Mesenchymal stem cell (in vitro differentiated cells and primary cell): Measurements from ENCODE around the gene CLMN.

Source experiments
- DNase-seq: peaks from one replicate; pipeline ENCODE4 v3.0.0-alpha.2; 2013
- H2AFZ ChIP-seq: one replicate; pipeline ENCODE4 v1.6.1; 2013; ENCODE audit warnings: low read depth, mild to moderate bottlenecking, control low read depth, inconsistent platforms, low read length, moderate library complexity
- H2AK5ac ChIP-seq: 2 replicates; pipeline ENCODE4 v1.6.1; 2013; ENCODE audit warnings: low read length, moderate library complexity, mild to moderate bottlenecking, inconsistent platforms; ENCODE audit not compliant: severe bottlenecking
- H2BK120ac ChIP-seq: one replicate; pipeline ENCODE4 v1.6.1; 2013; ENCODE audit warnings: low read depth, mild to moderate bottlenecking, inconsistent platforms, low read length, moderate library complexity
- H2BK12ac ChIP-seq, 2 experiments: one replicate each; pipeline ENCODE4 v1.6.1; 2013; ENCODE audit warnings: inconsistent platforms in 2 of 2, low read length in 2 of 2, mild to moderate bottlenecking in 2 of 2, moderate library complexity in 2 of 2, control low read depth in 1 of 2
- H2BK15ac ChIP-seq: one replicate; pipeline ENCODE4 v1.6.1; 2013; ENCODE audit warnings: mild to moderate bottlenecking, low read depth, inconsistent platforms; ENCODE audit not compliant: poor library complexity, severe bottlenecking
- H2BK5ac ChIP-seq: 2 replicates; pipeline ENCODE4 v1.6.1; 2013; ENCODE audit warnings: low read depth, mild to moderate bottlenecking, low read length, control low read depth, inconsistent platforms; ENCODE audit not compliant: poor library complexity, severe bottlenecking
- H3K14ac ChIP-seq, 2 experiments: one replicate each; pipeline ENCODE4 v1.6.1; 2013; ENCODE audit warnings: inconsistent platforms in 2 of 2, low read length in 2 of 2, control low read depth in 1 of 2, mild to moderate bottlenecking in 1 of 2, moderate library complexity in 1 of 2
- H3K18ac ChIP-seq, 2 experiments: one replicate each; pipeline ENCODE4 v1.6.1; 2013; ENCODE audit warnings: inconsistent platforms in 2 of 2, low read length in 2 of 2, control low read depth in 1 of 2, low read depth in 1 of 2, mild to moderate bottlenecking in 1 of 2
- H3K23ac ChIP-seq, 2 experiments: one replicate each; pipeline ENCODE4 v1.6.1; 2013; ENCODE audit warnings: inconsistent platforms in 2 of 2, low read length in 2 of 2, mild to moderate bottlenecking in 2 of 2, moderate library complexity in 2 of 2, control low read depth in 1 of 2
- H3K27ac ChIP-seq: 2 replicates; pipeline ENCODE4 v1.5.1; 2013; ENCODE audit warnings: mild to moderate bottlenecking, moderate library complexity, low read length, control low read depth, inconsistent platforms; ENCODE audit not compliant: poor library complexity, severe bottlenecking
- H3K27me3 ChIP-seq, 2 experiments: 2 replicates each; pipeline versions ENCODE4 v1.6.1 to v1.7.0; 2013; ENCODE audit warnings: low read length in 2 of 2, mild to moderate bottlenecking in 2 of 2, moderate library complexity in 2 of 2, control low read depth in 1 of 2, inconsistent platforms in 1 of 2; ENCODE audit not compliant: control insufficient read depth in 1 of 2, insufficient read depth in 1 of 2
- H3K36me3 ChIP-seq, 2 experiments: 2 replicates each; pipeline versions ENCODE4 v1.6.1 to v1.7.0; 2013; ENCODE audit warnings: low read length in 2 of 2, control low read depth in 1 of 2, inconsistent platforms in 1 of 2, low read depth in 1 of 2, mild to moderate bottlenecking in 1 of 2; ENCODE audit not compliant: insufficient read depth in 2 of 2, control insufficient read depth in 1 of 2
- H3K4ac ChIP-seq, 2 experiments: one replicate each; pipeline ENCODE4 v1.6.1; 2013; ENCODE audit warnings: inconsistent platforms in 2 of 2, low read length in 2 of 2, mild to moderate bottlenecking in 2 of 2, moderate library complexity in 2 of 2, control low read depth in 1 of 2, low read depth in 1 of 2
- H3K4me1 ChIP-seq: 2 replicates; pipeline ENCODE4 v1.6.1; 2013; ENCODE audit warnings: low read depth, low read length, control low read depth; ENCODE audit not compliant: control insufficient read depth, insufficient read depth
- H3K4me2 ChIP-seq: 2 replicates; pipeline ENCODE4 v1.6.1; 2013; ENCODE audit warnings: low read length, mild to moderate bottlenecking, inconsistent platforms; ENCODE audit not compliant: poor library complexity, severe bottlenecking
- H3K4me3 ChIP-seq, 2 experiments: 2 replicates each; pipeline versions ENCODE4 v1.5.1 to v1.7.0; 2013; ENCODE audit warnings: low read length in 2 of 2, mild to moderate bottlenecking in 2 of 2, control low read depth in 1 of 2, low read depth in 1 of 2; ENCODE audit not compliant: insufficient read depth in 1 of 2
- H3K79me1 ChIP-seq: replicated peaks from 2 replicates; pipeline ENCODE4 v1.6.1; 2013; ENCODE audit warnings: mild to moderate bottlenecking, control low read depth, low read length, inconsistent platforms; ENCODE audit not compliant: poor library complexity, severe bottlenecking
- H3K9ac ChIP-seq: 2 replicates; pipeline ENCODE4 v1.7.0; 2013; ENCODE audit warnings: mild to moderate bottlenecking, low read length, moderate library complexity
- H3K9me3 ChIP-seq: 2 replicates; pipeline ENCODE4 v1.7.0; 2013; ENCODE audit warnings: mild to moderate bottlenecking, low read length; ENCODE audit not compliant: control insufficient read depth
- H4K8ac ChIP-seq: one replicate; pipeline ENCODE4 v1.6.1; 2013; ENCODE audit warnings: inconsistent platforms, mild to moderate bottlenecking, low read length, moderate library complexity
- H4K91ac ChIP-seq: one replicate; pipeline ENCODE4 v1.6.1; 2013; ENCODE audit warnings: mild to moderate bottlenecking, low read length, inconsistent platforms
- WGBS: methylation state at CpG from one replicate; pipeline ENCODE4 v1.1.7; 2013; ENCODE audit warnings: mixed read lengths; 5-methylcytosine and 5-hydroxymethylcytosine counted together

The CLMN gene

GRCh38 chr14:95165517-95165916 is 154.2 kb downstream of the CLMN start:
- Histone ChIP-seq H2AFZ (no peak overlapping the region), H3K18ac (no peak overlapping the region), H3K27me3 (no peaks in the 10 kb centered on the region), H2BK12ac (no peak overlapping the region), H3K4me1 (no peaks in the 10 kb centered on the region), H3K14ac (no peak overlapping the region), H3K4ac (no peak overlapping the region), H3K27ac (no peak overlapping the region), H2AK5ac (no peak overlapping the region), H4K91ac (no peak overlapping the region), H3K23ac (no peak overlapping the region), H3K79me1 (peaks cover 5% of the 10 kb centered on the region), H4K8ac (no peak overlapping the region), H3K9ac (no peak overlapping the region), H2BK5ac (no peak overlapping the region), H2BK15ac (no peak overlapping the region), H3K4me3 (no peak overlapping the region), H3K4me2 (no peak overlapping the region), H2BK120ac (no peak overlapping the region), H3K36me3 (no peaks in the 10 kb centered on the region), H3K9me3 (peaks cover 13% of the 10 kb centered on the region)
- WGBS, result 86% methylated on average over 2 of the region's 3 CpGs
- DNase-seq, result no peak

GRCh38 chr14:95164506-95164905 is 155.2 kb downstream of the CLMN start:
- H3K14ac ChIP-seq, result no peak overlapping the region
- H2AFZ ChIP-seq, result no peak overlapping the region
- H2BK15ac ChIP-seq, result no peak overlapping the region
- no peak overlapping the region for H4K8ac ChIP-seq
- no peak overlapping the region for H3K4me3 ChIP-seq
- H2BK5ac ChIP-seq, result no peak overlapping the region
- no peak overlapping the region for H3K27ac ChIP-seq
- H2BK120ac ChIP-seq, result no peak overlapping the region
- H3K36me3 ChIP-seq, result no peaks in the 10 kb centered on the region
- no peak overlapping the region for H3K18ac ChIP-seq
- H3K9me3 ChIP-seq, result peaks cover 13% of the 10 kb centered on the region
- H4K91ac ChIP-seq, result no peak overlapping the region
- 88% methylated on average over 1 of the region's 1 CpG for WGBS
- H2BK12ac ChIP-seq, result no peak overlapping the region
- H3K4ac ChIP-seq, result no peak overlapping the region
- no peak overlapping the region for H3K4me2 ChIP-seq
- peaks cover 5% of the 10 kb centered on the region for H3K79me1 ChIP-seq
- no peak overlapping the region for H3K9ac ChIP-seq
- no peaks in the 10 kb centered on the region for H3K27me3 ChIP-seq
- no peak overlapping the region for H3K23ac ChIP-seq
- H3K4me1 ChIP-seq, result no peaks in the 10 kb centered on the region
- H2AK5ac ChIP-seq, result no peak overlapping the region
- no peak for DNase-seq

DNA sequence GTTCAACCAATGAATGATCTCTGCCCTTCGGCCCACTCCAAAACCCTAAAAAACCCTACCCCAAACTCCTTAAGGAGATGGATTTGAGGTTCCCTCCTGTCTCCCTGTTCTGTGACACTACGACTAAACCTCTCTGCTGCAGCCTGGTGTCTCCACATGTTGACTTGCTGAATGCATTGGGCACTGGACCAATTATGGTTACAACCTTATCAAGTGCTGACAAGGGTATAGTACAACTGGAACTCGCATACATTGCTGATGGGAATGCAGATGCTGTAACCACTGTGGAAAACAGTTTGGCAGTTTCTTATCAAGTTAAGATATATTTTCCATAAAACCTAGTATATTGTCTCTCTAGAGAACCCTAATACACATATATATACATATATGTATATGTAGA is 156.0 kb downstream of the CLMN start:
- Histone ChIP-seq H3K4me2 (no peak overlapping the region), H2BK15ac (no peak overlapping the region), H3K9ac (no peak overlapping the region), H3K23ac (no peak overlapping the region), H2BK120ac (no peak overlapping the region), H2BK5ac (no peak overlapping the region), H3K36me3 (no peaks in the 10 kb centered on the region), H3K4me1 (peaks cover 2% of the 10 kb centered on the region), H3K14ac (no peak overlapping the region), H3K27me3 (no peaks in the 10 kb centered on the region), H3K18ac (no peak overlapping the region), H3K4ac (no peak overlapping the region), H4K91ac (no peak overlapping the region), H3K9me3 (peaks cover 13% of the 10 kb centered on the region), H2AK5ac (no peak overlapping the region), H3K27ac (no peak overlapping the region), H2BK12ac (no peak overlapping the region), H2AFZ (no peak overlapping the region), H3K79me1 (peaks cover 9% of the 10 kb centered on the region), H4K8ac (no peak overlapping the region), H3K4me3 (no peak overlapping the region)
- WGBS, result 88% methylated on average over 2 of the region's 3 CpGs
- no peak for DNase-seq

- Histone ChIP-seq H3K27me3 (no peaks in the 10 kb centered on the region), H4K91ac (no peak overlapping the region), H3K14ac (no peak overlapping the region), H3K23ac (no peak overlapping the region), H2AFZ (no peak overlapping the region), H3K9me3 (peaks cover 13% of the 10 kb centered on the region), H3K9ac (no peak overlapping the region), H3K4ac (no peak overlapping the region), H3K4me1 (peaks cover 5% of the 10 kb centered on the region), H3K18ac (no peak overlapping the region), H2AK5ac (no peak overlapping the region), H3K4me2 (no peak overlapping the region), H2BK5ac (no peak overlapping the region), H4K8ac (no peak overlapping the region), H3K36me3 (no peaks in the 10 kb centered on the region), H3K27ac (no peak overlapping the region), H2BK120ac (no peak overlapping the region), H3K4me3 (no peak overlapping the region), H2BK15ac (no peak overlapping the region), H3K79me1 (peaks cover 12% of the 10 kb centered on the region), H2BK12ac (no peak overlapping the region)
- WGBS, result 94% methylated on average over 1 of the region's 2 CpGs
- DNase-seq, result no peak
These were observed 156.6 kb downstream of the CLMN start for GRCh38 chr14:95163132-95163531.
